Loucy (cell line): ENCODE results near the gene RFNG.

ENCODE experiments used
- EZH2phosphoT487 ChIP-seq: fragments of 200-600 bp; IDR thresholded peaks from 2 replicates; pipeline ENCODE4 v1.6.1; 2018; ENCODE audit warnings: antibody characterized with exemption, mild to moderate bottlenecking, moderate library complexity, borderline replicate concordance
- TF ChIP-seq, protein P1 (sequence below): fragments of 200-600 bp; sonication (generic); conservative IDR thresholded peaks from 2 replicates; pipeline ENCODE4 v1.5.1; 2014; ENCODE audit warnings: mild to moderate bottlenecking, antibody characterized with exemption, low read length

DNA sequence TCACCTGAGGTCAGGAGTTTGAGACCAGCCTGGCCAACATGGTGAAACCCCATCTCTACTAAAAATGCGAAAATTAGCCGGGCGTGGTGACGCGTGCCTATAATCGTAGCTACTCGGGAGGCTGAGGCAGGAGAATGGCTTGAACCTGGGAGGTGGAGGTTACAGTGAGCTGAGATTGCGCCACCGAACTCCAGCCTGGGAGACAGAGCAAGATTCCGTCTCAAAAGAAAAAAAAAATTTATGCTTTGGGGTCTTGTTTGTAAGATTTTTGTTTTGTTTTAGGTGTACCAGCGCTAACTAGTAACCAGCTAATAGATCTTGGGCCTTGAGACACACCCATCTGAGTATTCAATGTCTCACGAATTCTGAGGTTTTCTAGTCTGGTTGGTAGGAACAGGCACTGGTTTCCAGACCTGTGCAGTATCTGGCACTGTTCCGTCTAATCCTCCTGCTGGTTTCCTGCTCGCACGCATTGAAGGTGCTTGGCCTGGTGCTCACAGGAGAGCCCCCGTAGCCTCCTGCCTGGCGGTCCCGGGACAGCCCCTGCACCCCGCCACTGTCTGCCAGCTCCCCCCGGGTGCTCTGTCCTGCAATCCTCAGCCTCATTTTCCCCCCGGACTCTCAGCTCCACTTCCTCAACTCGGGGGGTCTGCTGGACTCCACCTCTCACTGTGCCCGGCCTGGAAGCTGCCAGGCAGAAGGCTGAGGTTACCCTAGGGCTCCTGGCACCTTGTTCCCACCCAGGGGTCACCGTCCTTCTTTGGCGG, 24.6 kb upstream of the RFNG start:
- TF ChIP-seq, protein P1, sequence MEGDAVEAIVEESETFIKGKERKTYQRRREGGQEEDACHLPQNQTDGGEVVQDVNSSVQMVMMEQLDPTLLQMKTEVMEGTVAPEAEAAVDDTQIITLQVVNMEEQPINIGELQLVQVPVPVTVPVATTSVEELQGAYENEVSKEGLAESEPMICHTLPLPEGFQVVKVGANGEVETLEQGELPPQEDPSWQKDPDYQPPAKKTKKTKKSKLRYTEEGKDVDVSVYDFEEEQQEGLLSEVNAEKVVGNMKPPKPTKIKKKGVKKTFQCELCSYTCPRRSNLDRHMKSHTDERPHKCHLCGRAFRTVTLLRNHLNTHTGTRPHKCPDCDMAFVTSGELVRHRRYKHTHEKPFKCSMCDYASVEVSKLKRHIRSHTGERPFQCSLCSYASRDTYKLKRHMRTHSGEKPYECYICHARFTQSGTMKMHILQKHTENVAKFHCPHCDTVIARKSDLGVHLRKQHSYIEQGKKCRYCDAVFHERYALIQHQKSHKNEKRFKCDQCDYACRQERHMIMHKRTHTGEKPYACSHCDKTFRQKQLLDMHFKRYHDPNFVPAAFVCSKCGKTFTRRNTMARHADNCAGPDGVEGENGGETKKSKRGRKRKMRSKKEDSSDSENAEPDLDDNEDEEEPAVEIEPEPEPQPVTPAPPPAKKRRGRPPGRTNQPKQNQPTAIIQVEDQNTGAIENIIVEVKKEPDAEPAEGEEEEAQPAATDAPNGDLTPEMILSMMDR, result no peak
- no peak for TF ChIP-seq EZH2phosphoT487
